HK-2 (cell line): ENCODE data around the gene S100A3.
A peak's percentile ranks its signal among the peaks of the same experiment; 100 is the strongest.

Source experiments
- DNase-seq: peaks from one replicate; pipeline ENCODE4 v3.0.0-alpha.2; 2018; ENCODE audit not compliant: unreplicated experiment

S100A3 gene

DNA sequence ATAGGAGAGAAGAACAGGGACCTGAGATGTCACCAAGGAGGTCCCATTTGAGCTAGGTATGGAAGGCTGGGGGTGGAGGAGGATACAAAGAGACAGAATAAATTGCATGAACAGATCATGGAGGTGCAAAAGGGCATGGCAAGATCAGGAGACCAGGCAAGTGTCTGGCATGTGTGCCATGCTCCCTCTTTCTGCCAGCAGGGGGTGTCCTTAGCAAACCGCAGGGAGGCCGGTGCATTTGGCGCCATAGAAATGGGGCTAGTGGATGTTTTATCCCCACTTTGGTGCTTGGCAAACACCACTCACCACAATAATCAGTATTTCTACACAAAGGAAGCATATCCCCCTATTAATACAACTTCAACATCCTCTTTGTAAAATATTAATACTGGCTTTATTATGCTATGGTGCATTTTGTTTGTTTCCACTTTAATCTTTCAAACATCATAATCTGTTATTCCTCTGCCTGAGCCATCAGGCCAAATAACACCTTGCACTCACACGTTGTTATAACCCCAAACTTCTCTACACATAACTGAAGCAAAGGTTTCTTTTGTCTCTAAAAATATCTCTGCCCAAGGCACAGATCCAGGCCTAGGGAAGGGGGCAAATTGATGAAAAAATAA, 39.2 kb downstream of the S100A3 start:
- no peak for DNase-seq

DNA sequence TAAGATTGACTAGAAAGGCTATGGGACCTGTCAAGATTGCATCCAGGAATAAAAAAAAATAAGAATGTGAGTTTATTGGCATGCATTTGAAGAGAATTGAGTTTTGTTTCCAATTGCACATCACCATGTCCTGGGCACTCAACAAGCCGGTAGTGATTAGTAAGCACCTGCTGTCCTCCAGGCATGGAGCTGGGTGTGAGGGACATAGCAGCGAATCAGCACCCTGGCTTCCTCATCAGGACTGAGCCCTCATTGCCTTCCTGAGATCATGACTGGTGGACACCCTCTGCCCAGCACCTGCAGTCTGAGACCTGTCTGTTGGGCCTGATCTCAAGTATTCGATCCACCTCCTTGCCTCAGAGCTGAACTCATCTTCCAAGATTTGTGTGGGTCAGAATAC, 40.0 kb downstream of the S100A3 start:
- no peak for DNase-seq

DNA sequence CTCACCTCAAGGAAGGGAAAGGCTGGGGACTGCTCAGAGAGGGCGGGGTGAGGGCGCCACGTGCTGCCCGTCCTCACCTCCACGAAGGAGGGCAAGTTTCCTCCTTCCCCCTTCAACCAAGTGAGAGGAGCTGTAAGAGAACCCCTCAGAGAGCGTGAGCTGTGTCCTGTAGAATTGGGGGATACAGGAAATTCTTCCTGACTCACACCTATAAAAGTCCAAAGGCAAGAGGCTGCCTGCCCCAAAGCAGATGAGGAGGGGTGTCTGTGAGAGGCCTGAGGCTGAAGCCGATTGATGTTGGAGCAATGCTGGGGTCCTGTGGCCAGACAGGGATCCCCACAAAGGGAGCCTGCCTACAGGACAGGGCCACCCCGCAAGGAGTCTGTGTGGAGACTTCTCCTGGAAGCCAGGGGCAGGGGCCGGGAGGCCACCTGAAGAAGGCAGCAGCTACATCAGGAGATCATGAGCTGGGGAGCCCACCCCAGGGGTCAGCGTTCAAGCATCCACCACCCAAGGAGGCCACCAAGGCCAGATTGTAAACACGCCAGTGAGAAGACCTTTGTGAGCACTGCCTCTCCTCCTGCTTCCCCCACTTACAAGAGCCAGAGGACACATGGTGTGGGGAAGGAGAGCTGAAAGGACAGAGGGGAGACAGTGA, 41.0 kb downstream of the S100A3 start:
- no peak for DNase-seq

DNA sequence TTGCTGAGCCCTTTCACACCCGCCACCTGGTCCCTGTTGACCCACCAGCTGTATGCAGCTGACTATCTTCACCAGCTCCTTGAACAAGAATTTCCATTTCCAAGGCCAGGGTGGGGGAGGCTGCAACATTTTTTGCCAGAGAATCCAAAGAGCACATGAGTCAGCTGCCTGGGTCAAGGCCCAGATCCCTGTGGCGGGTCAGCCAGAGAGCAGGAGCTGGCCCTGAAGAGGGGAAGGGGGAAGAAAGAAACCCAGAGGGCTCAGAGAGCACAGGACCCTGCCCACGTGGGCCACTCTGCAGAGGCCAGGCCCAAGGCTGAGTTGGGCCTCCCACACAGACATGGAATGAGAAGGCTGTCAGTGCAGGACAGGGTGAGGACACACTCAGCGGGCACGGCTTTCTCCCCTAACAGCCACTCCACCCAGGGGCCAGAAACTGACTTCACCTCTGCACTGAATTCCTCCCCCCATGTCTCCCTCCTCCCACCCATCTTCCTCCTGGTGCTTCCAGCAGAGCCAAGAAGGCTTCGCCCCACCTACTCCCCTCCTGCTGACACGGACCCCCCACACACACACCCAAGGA, 42.1 kb downstream of the S100A3 start:
- DNase-seq = peak; percentile 57

DNA sequence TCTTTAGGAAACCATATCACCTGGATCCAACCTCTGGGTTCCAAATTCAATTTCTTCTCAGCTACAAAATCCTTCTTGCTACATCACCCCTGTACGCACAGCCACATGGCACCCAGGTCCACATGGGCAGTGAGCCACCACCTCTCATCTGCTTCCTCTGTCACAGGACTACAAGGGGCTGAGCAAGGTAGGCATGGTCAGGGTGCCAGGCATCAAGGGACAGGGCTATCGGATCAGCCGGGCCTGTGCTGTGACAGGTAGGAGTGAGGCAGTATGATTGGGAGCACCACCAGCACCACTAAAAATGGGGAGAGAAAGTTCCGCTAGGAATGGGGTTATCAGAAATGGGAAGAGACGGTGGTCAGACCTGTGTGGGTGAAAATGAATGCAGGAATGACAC, 42.7 kb downstream of the S100A3 start:
- no peak for DNase-seq

DNA sequence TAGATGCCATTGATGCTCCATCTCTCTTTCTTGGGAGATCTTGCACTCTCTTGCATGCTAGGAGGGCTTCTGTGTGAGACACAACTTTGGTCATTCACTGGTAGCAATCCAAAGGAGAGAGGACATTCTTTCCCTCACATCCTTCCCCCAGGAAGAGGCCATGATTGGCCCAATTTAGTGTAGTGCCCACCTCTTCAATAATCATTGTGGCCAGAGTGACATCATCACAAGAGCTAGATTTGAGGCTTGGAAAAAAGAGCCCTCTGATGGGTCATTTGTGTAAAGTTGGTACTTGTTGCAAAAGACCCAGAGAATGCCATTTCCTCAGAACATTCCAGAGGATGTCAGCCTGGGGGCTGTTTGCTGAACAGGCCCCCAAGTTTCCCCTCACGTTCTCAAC, 43.5 kb downstream of the S100A3 start:
- DNase-seq = no peak

DNA sequence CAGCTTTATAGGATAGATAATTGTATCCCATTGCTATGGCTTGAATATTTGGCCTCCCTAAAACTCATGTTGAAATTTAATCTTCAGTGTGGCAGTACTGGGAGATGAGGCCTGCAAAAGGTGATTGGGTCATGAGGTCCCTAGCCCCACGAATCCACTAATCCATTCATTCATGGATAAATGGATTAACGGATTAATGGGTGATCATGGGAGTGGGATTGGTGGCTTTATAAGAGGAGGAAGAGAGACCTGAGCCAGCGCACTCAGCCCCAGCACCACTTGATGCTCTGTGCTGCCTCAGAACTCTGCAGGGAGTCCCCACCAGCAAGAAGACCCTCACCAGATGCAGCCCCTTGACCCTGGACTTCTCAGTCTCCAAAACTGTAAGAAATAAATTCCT, 45.3 kb downstream of the S100A3 start:
- DNase-seq = no peak

DNA sequence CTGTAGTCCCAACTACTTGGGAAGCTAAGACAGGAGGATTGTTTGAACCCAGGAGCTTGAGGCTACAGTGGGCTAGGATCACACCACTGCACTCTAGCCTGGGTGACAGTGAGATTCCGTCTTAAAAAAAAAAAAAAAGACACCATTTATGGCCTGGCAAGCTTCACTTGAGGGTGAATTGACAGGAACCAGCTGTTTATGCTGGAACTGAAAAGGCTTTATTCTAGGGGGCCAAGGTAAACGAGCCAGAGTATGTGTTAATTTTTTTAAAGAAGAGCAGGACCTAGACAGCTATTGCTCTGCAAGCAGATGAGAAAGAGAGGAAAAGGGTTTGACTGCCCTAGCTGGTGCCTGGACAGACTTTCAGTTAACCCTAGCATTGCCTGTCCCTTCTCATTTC, 50.3 kb downstream of the S100A3 start:
- no peak for DNase-seq
